Measurements from ENCODE around the gene AANAT. TPM values are rescaled to one million over a fixed set of nuclear protein-coding genes. Genes with fewer than 3 reads are reported as not detected.

Gene AANAT
- total RNA-seq, 1 donor from 2014 or later = 0.55 TPM

DNA sequence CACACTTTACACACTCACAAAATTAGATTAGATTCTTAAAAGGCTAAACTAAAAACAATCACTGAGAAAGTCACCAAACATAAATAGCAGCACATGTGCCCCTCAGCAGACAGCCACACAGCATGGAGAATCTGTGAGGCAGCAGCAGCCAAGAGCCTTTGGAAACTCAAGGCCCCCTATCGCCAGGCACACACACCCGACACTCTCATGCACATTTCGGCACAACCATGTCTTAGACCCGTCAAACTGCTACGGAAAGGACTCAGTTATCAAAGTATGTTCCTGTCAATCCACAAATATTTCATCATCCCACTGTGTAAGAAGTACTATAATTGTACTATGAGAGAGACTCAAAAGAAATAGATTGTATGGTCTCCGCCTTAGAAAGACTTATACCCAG, 35.4 kb upstream of the AANAT start:
- Mint-ChIP-seq H3K4me3 (no peak overlapping the region), H3K27me3 (no peaks in the 10 kb centered on the region), H3K36me3 (ENCODE audit: low read depth) (peaks cover 5% of the 10 kb centered on the region), H3K4me1 (peaks cover 86% of the 10 kb centered on the region), H3K9me3 (no peaks in the 10 kb centered on the region), H3K27ac (peak overlapping the region; percentile 12)
- intact Hi-C loops (cut with micrococcal nuclease) = no loop called here
- DNase-seq (no peak), ATAC-seq (ENCODE audit: low read depth) (no peak)
- TF ChIP-seq CTCF (IDR thresholded peaks at IDR 0.05) = no peak
- ChIA-PET POLR2A (no interaction called here), CTCF (no interaction called here)

GRCh38 chr17:76432712-76433336, 34.6 kb upstream of the AANAT start:
- peak; percentile 40 for ATAC-seq (ENCODE audit: low read depth)

DNA sequence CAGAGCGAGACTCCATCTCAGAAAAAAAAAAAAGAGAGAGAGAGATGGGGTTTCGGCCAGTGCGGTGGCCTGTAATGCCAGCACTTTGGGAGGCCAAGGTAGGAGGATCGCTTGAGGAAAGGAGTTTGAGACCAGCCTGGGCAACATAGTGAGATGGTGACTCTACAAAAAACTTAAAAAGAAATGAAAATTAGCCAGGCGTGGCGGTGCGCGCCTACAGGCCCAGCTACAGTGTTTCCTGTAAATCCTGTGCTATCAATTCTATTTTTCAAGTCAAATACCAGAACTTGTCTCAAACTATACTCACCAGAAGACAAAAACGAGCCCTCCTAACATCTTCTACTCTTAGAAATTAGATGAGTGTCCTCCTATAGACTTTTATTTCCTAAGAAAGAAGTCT, 33.7 kb upstream of the AANAT start:
- POLR2A ChIA-PET = no interaction called here
- H3K9me3 Mint-ChIP-seq = no peaks in the 10 kb centered on the region
- H3K27me3 Mint-ChIP-seq = no peaks in the 10 kb centered on the region
- H3K4me1 Mint-ChIP-seq = peaks cover 81% of the 10 kb centered on the region
- peak overlapping the region; percentile 7 for H3K4me3 Mint-ChIP-seq
- CTCF ChIA-PET = no interaction called here
- peaks cover 5% of the 10 kb centered on the region for H3K36me3 Mint-ChIP-seq (ENCODE audit: low read depth)
- intact Hi-C loops (cut with micrococcal nuclease) = no loop called here
- H3K27ac Mint-ChIP-seq = peak overlapping the region; percentile 77
- peak; percentile 37 for ATAC-seq (ENCODE audit: low read depth)
- no peak for DNase-seq
- no peak for TF ChIP-seq CTCF (IDR thresholded peaks at IDR 0.05)

More at GRCh38 chr17:76432712-76433336, 34.6 kb upstream of the AANAT start:
- CTCF ChIA-PET = no interaction called here
- H3K4me3 Mint-ChIP-seq = no peak overlapping the region
- H3K27me3 Mint-ChIP-seq = no peaks in the 10 kb centered on the region
- intact Hi-C loops (cut with micrococcal nuclease) = no loop called here
- peaks cover 82% of the 10 kb centered on the region for H3K4me1 Mint-ChIP-seq
- TF ChIP-seq CTCF (IDR thresholded peaks at IDR 0.05) = no peak
- H3K27ac Mint-ChIP-seq = peak overlapping the region; percentile 77
- no peaks in the 10 kb centered on the region for H3K9me3 Mint-ChIP-seq
- DNase-seq = no peak
- POLR2A ChIA-PET = no interaction called here
- H3K36me3 Mint-ChIP-seq (ENCODE audit: low read depth) = peaks cover 5% of the 10 kb centered on the region

DNA sequence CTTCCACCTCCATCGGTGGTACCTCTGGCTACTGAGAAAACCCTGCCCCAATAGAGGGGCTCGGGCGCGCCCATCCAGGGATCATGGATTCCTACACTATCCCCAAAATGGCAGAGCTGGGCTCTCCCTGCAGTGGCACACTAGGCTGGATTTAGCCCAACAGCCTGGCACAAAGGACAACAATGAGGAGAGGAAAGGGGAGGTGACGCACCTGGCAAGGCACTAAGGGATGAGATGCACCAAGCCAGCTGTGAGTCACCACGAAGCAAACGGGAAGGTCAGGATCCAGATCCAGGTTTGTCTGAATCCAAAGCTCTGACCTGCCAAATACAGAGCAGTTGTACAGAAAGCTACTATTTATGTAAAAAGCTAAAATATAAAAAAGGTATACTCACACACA, 32.5 kb upstream of the AANAT start:
- POLR2A ChIA-PET = interaction anchor here (0.6 to 1.3 kb wide), 2 partner anchors 17 to 78 kb away, joined by 3 to 5 read pairs; no protein-coding TSS in a partner anchor

More for the DNA sequence above, 32.5 kb upstream of the AANAT start:
- Mint-ChIP-seq H3K27me3 (no peaks in the 10 kb centered on the region), H3K4me1 (peaks cover 82% of the 10 kb centered on the region), H3K4me3 (no peak overlapping the region), H3K36me3 (ENCODE audit: low read depth) (peaks cover 7% of the 10 kb centered on the region), H3K27ac (no peak overlapping the region), H3K9me3 (no peaks in the 10 kb centered on the region)
- no peak for DNase-seq
- ATAC-seq (ENCODE audit: low read depth) = no peak
- no peak for TF ChIP-seq CTCF (IDR thresholded peaks at IDR 0.05)
- CTCF ChIA-PET = interaction anchor here (1.0 to 1.6 kb wide), 3 partner anchors 23 to 37 kb away, joined by 3 to 6 read pairs (median 4); no protein-coding TSS in a partner anchor
- intact Hi-C loops (cut with micrococcal nuclease) = no loop called here
